ENCODE data around the gene OIP5.
"Not testable (repeated sequence)": the region's sequence is repeated elsewhere in the genome, so short reads cannot be mapped to it uniquely, and the experiment has no call there.

Gene OIP5

GRCh38 chr15:41301139-41301538, 31.3 kb downstream of the OIP5 start:
- not testable (repeated sequence) for DNase-seq

- DNase-seq, result no peak
Measured at GRCh38 chr15:41292521-41292920, 39.9 kb downstream of the OIP5 start.

GRCh38 chr15:41291065-41291631, 41.2 kb downstream of the OIP5 start:
- DNase-seq, result no peak

- no peak for DNase-seq
Measured at GRCh38 chr15:41289953-41290352, 42.4 kb downstream of the OIP5 start.

GRCh38 chr15:41288464-41288863, 43.9 kb downstream of the OIP5 start:
- no peak for DNase-seq

GRCh38 chr15:41286665-41287333, 45.6 kb downstream of the OIP5 start:
- DNase-seq, result no peak

- DNase-seq, result no peak
Measured at GRCh38 chr15:41285285-41285684, 47.1 kb downstream of the OIP5 start.

GRCh38 chr15:41284427-41285177, 47.8 kb downstream of the OIP5 start:
- DNase-seq, result peak; percentile 20

GRCh38 chr15:41283653-41284426, 48.6 kb downstream of the OIP5 start:
- peak; percentile 97 for DNase-seq

- not testable (repeated sequence) for DNase-seq
Measured at GRCh38 chr15:41282980-41283652, 49.3 kb downstream of the OIP5 start.

GRCh38 chr15:41282436-41282835, 50.0 kb downstream of the OIP5 start:
- not testable (repeated sequence) for DNase-seq

GRCh38 chr15:41281236-41281635, 51.2 kb downstream of the OIP5 start:
- no peak for DNase-seq

GRCh38 chr15:41279535-41280283, 52.7 kb downstream of the OIP5 start:
- no peak for DNase-seq

- DNase-seq, result no peak
Measured at GRCh38 chr15:41278319-41278718, 54.1 kb downstream of the OIP5 start.

GRCh38 chr15:41276831-41277230, 55.6 kb downstream of the OIP5 start:
- no peak for DNase-seq

- DNase-seq, result no peak
Measured at GRCh38 chr15:41269887-41270286, 62.5 kb downstream of the OIP5 start.

- no peak for DNase-seq
Measured at GRCh38 chr15:41263891-41264351, 68.5 kb downstream of the OIP5 start.

GRCh38 chr15:41262571-41262970, 69.8 kb downstream of the OIP5 start:
- no peak for DNase-seq

GRCh38 chr15:41260924-41261323, 71.5 kb downstream of the OIP5 start:
- not testable (repeated sequence) for DNase-seq

- no peak for DNase-seq
Measured at GRCh38 chr15:41259546-41260189, 72.7 kb downstream of the OIP5 start.
